ENCODE measurements around the gene SCN3A.
A peak's percentile ranks its signal among the peaks of the same experiment; 100 is the strongest.

The SCN3A gene

DNA sequence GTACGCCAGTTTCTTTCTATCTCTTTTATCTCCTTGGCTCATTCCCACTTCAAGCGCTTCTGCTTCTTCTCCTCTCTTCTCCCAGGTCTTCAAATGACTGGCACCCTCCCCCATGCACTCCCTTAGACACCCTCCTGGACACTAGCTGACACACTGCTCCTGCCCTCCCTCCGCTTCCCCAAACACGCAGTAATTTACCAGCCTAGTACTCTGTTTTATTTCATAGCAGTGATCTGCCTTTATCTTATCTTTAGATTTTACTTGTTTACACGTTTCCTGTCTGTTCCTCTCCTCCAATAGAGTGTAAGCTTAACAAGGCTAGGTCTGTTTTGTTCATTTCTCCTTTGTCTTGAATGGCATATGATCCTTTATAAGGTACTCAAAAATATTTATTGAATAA lies 93.9 kb downstream of the SCN3A start:
- DNase-seq, result no peak

DNA sequence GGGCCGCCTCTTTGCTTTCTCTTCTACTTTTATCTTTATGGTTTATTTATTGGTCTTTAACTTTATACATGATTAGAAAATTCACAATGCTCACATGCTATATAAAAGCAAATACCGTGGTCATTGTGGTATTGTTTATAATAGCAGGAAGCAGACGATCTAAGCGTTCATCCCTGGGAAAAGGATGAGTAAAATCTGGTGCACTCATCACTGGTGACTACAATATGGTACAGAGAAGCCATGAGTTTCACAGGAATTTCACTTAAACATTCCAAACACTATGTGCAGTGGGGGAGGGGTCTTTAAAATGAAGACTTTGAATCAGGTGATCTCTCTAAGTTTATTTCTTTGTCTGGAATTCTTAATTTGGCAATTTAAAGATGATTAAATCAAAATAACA lies 97.9 kb downstream of the SCN3A start:
- peak; percentile 54 for DNase-seq

DNA sequence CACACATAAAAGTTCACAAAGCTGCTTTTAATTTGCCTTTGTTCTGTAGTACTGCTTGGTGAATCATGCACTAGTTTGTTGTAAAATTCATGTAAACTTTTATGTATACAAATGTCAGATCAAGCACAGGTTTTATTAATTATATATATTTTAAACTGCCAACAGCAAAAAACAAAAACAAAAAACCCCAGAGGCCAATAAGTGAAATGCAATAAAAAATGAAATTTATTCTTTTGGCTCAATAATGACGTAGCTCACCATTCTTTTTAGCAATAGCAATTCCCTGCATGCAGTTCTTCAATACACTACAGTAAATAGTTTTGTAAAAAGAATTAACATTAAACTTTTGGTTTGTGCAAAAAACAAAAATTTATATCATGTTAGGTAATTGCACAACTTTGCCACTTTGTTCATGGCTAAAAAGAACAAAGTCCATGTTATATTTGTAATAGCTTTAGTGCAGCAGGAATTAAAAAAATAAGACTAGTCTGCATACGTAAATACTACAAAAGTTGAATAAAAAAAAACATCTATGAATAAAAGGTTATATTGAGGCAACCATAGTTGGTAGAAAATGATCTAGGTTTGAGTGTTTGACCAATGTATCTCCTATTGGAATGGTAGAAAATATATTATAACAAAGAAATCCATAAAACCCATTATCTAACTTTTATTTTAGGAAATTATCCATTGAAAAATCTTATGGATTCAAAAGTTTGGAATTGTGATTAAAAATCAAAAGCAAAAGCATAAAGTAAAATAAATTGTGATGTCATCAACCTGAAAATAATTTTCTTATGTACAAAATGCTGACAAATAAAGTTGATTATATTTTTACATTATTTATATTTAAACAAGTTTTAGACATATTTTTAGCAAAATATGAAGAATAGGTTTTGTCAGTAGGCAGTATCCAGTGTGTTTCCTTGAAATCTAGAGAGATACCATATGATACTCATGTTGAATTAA lies 115.6 kb downstream of the SCN3A start:
- no peak for DNase-seq

- DNase-seq, result no peak
Measured at GRCh38 chr2:165086337-165086736, 117.5 kb downstream of the SCN3A start.

DNA sequence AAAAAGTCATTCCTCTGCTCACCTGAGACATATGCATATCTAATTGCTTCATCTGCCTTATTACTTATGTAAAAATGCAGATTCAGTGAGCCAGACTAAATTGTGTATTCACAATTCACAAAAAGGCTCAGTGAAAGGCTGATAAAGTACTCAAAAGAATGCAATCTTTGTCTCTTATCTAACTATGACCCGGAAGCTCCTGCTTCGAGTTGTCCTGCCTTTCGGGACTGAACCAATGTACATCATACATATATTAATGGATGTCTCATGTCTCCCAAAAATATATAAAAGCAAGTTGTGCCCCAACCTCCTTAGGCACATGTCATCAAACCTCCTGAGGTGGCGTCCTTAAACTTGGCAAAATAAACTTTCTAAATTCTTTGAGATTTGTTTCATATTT lies 120.5 kb downstream of the SCN3A start:
- no peak for DNase-seq

DNA sequence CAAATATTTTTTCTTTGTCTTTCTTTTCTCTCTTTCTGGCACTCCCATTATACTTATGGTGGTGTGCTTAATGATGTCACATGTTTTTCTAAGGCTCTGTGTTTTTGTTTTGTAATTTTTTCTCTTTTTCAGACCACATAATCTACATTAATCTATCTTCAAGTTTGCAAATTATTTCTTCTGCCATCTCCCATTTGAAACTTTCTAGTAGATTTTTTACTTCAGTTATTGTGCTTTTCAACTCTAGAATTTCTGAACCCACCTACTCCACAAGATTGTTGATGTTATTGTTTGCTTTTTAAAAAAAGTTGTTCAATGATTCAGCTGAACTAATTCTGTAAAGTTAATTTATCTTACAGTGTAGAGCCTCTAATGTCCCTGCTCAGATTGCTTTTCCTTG lies 121.4 kb downstream of the SCN3A start:
- no peak for DNase-seq

DNA sequence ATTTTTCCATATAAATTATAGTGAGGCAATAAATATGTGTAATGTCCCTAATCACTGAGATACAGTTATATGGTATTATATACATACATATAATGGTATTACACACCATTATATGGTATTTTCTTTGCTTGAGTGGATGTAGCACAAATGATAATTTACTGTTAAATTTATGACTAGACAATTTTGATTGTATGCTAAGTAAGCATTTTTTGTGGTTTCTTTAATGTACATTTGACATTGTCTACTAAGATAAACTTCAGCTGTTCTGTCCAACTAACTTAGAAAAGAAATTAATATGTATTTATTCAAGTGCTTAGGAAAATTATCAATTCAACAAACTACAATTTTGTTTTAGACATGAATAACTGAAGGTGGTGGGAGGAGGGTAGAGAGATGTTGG lies 122.6 kb downstream of the SCN3A start:
- no peak for DNase-seq

GRCh38 chr2:165079432-165079831 lies 124.4 kb downstream of the SCN3A start:
- no peak for DNase-seq

DNA sequence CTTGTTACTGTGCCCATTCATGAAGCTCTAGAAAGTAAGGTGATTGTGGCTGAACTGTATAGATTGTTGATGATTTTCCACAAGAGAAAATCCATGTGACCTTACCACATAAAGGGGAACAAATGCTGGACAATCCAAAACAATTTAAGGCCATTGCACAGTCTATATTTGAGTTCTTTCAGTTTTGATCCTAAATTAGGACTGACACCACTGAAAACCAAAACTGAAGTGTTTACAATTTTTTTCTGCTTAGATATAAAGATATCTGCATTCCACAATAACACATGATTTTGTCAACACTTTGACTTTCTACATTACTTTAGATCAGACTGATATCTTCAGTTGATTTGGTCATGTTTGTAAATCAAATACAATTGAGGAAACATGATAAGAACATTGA lies 124.9 kb downstream of the SCN3A start:
- no peak for DNase-seq

DNA sequence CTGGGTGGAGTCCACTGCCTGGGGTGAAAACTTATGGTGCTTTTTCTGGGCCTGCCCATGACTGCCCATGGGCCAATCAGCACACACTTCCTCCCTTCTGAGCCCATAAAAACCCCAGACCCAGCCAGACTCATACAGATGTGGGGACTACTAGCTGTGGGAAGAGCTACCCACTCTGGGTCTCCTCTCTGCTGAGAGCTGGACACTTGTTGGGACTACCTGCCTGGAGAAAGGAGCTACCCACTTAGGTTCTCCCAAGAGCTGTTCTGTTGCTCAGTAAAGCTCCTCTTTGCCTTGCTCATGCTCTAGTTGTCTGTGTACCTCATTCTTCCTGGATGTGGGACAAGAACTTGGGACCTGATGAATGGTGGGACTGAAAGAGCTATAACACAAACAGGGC lies 129.0 kb downstream of the SCN3A start:
- no peak for DNase-seq

GRCh38 chr2:165074323-165074722 lies 129.5 kb downstream of the SCN3A start:
- no peak for DNase-seq

DNA sequence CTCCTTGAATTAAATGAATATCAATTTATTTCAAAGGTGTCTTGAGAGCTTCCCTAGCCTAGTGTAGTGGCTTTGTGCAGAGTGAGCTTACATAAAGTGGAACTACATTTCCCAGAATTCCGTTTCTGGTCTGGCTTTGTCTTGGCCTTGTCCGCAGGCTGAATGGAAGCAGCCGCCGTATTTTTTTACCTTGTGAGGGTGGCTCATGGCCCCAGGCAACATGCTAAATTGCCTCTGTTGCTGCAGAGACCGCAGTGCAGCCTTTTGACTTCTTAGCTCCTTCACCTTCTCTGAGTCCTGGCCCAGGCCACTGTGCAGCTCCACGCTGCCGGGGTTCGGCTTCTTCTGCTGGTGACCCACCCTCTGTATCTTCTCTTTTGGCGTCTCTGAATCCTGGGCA lies 133.8 kb downstream of the SCN3A start:
- no peak for DNase-seq

DNA sequence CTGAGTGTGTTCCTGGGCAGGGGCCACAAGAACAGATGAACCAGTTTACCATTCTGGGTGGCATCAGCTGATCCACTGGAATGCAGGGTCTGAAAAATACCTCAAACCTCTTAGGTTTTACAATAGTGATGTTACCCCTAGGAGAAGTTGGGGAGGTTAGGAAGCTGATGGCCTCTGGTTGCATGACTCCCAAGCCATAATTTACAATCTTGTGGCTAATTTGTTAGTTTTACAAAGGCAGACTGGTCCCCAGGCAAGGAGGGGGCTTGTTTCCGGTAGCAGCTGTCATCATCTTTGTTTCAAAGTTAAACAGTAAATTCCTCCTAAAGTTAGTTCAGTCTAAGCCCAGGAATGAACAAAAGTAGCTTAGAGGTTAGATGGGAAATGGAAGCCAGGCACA lies 134.7 kb downstream of the SCN3A start:
- peak; percentile 52 for DNase-seq

DNA sequence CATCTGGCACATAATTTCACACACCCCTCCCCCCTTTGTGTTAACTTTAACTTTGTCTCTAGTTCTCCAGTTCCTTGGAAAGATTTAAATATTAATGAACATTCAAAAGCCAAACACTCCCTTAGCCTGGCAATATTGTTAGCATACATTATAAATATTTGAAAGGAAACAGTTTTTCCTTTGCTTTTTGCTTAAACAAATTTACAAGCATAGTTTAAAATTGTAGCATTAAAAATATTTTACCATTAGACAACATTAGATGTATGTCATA lies 135.4 kb downstream of the SCN3A start:
- no peak for DNase-seq

- peak; percentile 68 for DNase-seq
Measured at GRCh38 chr2:165067643-165068486, 136.0 kb downstream of the SCN3A start.

DNA sequence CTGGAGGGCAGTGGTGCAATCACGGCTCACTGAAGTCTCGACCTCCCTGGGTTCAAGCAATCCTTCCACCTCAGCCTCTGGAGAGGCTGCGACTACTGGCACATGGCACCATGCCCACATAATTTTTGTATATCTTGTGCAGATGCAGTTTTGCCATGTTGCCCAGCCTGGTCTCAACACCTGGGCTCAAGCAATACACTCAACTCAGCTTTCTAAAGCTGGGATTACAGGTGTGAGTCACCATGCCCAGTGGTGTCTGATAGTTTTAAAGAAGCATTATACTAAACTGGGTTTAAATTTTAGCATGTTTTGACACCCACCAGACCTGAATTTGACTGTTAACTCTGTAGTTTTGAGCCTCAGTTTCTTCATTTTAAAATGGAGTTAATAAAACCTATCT lies 139.1 kb downstream of the SCN3A start:
- DNase-seq, result no peak

DNA sequence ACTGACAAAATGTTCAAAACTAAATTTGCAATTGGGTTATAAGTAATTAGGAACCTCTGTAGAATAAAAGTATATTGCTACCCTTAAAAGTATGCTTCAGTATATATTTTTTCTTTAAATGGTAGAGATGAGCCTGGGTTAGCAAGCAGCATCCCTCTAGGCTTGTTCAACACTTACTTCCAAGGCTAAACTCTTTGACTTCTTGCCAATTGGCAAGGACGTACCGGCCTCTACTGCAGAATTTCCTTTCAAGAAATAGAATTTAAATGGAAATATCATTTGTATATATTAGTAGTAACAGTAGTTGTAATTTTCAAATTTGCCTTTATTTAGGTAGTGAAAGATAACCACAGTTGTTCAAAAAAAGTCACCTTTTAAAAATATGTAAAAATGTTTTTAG lies 143.4 kb downstream of the SCN3A start:
- no peak for DNase-seq

GRCh38 chr2:165058476-165059265 lies 145.2 kb downstream of the SCN3A start:
- DNase-seq, result no peak

DNA sequence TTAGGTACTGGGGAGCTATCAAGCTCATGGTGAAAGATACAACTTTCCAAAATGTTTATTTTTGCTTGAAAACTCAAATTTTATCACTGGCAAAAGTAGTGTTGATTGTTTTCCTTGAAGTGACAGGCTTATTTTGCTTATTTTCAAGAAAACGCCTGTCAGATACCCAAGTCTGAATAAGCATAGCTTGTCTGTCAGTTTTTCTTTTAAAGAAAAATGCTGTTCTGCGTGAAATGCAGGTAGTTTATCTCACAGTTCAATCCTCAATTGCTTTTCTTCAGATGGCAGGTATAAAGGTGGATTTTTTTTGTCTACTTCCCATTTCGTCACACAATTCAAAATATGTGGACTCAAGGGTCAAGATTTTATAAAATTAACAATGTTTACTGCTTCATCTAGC lies 145.9 kb downstream of the SCN3A start:
- DNase-seq, result no peak

- DNase-seq, result no peak
Measured at GRCh38 chr2:165057308-165057707, 146.5 kb downstream of the SCN3A start.

DNA sequence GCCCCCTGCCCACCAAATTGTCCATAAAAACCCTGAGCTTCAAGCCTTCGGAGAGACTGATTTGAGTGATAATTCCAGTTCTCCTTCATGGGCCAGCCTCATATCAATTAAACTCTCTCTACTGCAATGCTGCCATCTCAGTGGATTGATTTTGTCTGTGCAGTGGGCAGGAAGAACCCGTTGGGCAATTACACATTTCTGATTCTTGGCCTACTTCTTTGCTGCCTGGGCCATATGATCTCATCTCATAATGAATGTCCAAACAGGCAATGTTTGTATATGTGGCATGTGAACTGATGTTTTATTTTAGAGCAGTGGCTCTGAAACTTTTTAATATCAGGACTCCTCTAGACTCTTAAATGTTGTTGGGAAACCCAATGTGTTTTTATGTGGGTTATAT lies 147.3 kb downstream of the SCN3A start:
- no peak for DNase-seq

DNA sequence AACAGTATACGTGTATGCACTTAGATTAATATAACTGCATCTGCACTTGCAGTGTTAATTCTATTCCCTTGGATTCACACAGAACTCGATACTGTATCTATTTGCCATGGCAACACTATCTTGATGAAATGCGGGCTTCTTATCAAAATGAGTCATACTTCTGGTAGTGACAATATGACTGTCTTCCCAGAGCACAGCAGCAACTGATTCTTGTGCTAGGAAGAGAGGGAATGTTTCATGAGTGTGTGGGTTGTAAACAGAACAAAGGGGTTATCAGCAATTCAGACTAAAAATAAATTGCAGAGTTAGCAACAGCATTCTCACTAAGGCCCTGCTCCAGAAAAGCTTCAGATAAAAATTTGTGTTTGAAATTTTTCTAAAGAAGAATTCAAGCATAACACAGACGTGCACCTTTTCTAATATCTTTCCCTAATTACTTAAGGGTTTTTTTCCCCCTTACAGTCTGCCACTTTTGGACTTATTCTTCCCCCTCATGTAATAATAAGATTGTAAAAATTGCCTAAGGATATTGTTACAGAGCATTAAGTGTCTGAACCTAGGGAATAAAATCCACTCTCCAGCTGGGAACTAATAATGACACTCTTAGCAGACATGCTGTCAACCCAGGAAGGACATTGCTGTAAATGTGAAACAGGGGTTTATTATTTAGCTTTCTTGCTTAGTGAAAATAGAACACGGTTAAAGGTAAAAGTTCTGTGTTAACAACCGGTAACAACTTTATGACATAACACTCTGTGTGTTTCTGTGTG lies 148.6 kb downstream of the SCN3A start:
- DNase-seq, result no peak

DNA sequence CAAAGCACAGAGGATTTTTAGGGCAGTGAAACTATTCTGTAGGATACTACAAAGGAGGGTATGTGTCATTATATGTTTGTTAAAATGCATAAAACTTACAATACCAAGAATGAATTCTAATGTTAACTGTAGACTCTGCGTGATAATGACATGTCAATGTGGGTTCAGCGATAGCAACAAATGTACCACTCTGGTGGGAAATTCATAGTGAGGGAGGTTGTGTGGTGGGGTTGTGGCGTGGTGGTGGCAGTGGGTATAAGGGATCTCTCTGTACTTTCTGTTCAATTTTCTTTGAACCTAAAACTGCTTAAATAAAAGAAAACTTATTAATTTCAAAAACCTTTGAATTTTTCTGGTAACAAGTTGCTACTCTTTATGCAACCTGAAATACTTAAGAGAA lies 149.2 kb downstream of the SCN3A start:
- DNase-seq, result no peak

Data from fibroblast of upper back skin (primary cell).